Stimulated activated CD8-positive, alpha-beta memory T cell treated with anti-CD3 and anti-CD28 coated beads, Interleukin-4, amount 100 ng/mL, for 24 hours (primary cell): Measurements from ENCODE around the gene ATP1A4.

Experiments used
- DNase-seq: peaks from one replicate; pipeline ENCODE4 v3.0.0-alpha.2; 2020; ENCODE audit warnings: low read depth

ATP1A4 gene

GRCh38 chr1:160177231-160177630 is 25.8 kb downstream of the ATP1A4 start:
- no peak for DNase-seq

- DNase-seq, result no peak
These were observed 26.3 kb downstream of the ATP1A4 start for GRCh38 chr1:160177667-160178066.

- no peak for DNase-seq
These were observed 27.3 kb downstream of the ATP1A4 start for GRCh38 chr1:160178731-160179130.

GRCh38 chr1:160179336-160179735 is 27.9 kb downstream of the ATP1A4 start:
- no peak for DNase-seq

- DNase-seq, result no peak
These were observed 34.8 kb downstream of the ATP1A4 start for GRCh38 chr1:160186246-160186645.

GRCh38 chr1:160186729-160187128 is 35.3 kb downstream of the ATP1A4 start:
- DNase-seq, result no peak

GRCh38 chr1:160187407-160187806 is 36.0 kb downstream of the ATP1A4 start:
- DNase-seq, result no peak

GRCh38 chr1:160188341-160188740 is 36.9 kb downstream of the ATP1A4 start:
- DNase-seq, result no peak

GRCh38 chr1:160189649-160190625 is 38.5 kb downstream of the ATP1A4 start, which contains the start of gene CASQ1:
TSS of gene CASQ1 (plus strand) at chr1:160190575. CDS start at chr1:160190752, 177 bp downstream.
- no peak for DNase-seq

GRCh38 chr1:160191756-160192155 is 40.4 kb downstream of the ATP1A4 start:
- no peak for DNase-seq

- no peak for DNase-seq
These were observed 40.8 kb downstream of the ATP1A4 start for GRCh38 chr1:160192234-160192633.

- peak; percentile 67 for DNase-seq
These were observed 41.9 kb downstream of the ATP1A4 start for GRCh38 chr1:160193091-160193819.

GRCh38 chr1:160193832-160194736 is 42.7 kb downstream of the ATP1A4 start:
- no peak for DNase-seq

- no peak for DNase-seq
These were observed 43.3 kb downstream of the ATP1A4 start for GRCh38 chr1:160194737-160195059.

GRCh38 chr1:160196143-160196542 is 44.7 kb downstream of the ATP1A4 start:
- no peak for DNase-seq

GRCh38 chr1:160197231-160197630 is 45.8 kb downstream of the ATP1A4 start:
- DNase-seq, result no peak

GRCh38 chr1:160200786-160201185 is 49.4 kb downstream of the ATP1A4 start:
- no peak for DNase-seq

- no peak for DNase-seq
These were observed 53.3 kb downstream of the ATP1A4 start for GRCh38 chr1:160204526-160205241.

- peak; percentile 59 for DNase-seq
These were observed 54.0 kb downstream of the ATP1A4 start, which contains the start of gene PEA15 for GRCh38 chr1:160205242-160206035. TSS of gene PEA15 (plus strand) at chr1:160205384. CDS start at chr1:160211545, 6,161 bp downstream.

GRCh38 chr1:160206036-160206389 is 54.6 kb downstream of the ATP1A4 start:
- DNase-seq, result peak; percentile 19
